CD4-positive, alpha-beta memory T cell (primary cell): ENCODE measurements around the gene ERP44. TPM values are rescaled to one million over a fixed set of nuclear protein-coding genes. Genes with fewer than 3 reads are reported as not detected.
"Not testable (repeated sequence)": the region's sequence is repeated elsewhere in the genome, so short reads cannot be mapped to it uniquely, and the experiment has no call there.

Experiments used
- CTCF ChIA-PET: fragments of 350-600 bp; sonication (Branson Sonifier 250); formaldehyde crosslinking; loops from one replicate; lab custom pipeline; 2021; ENCODE audit warnings: inconsistent platforms; ENCODE audit not compliant: partially characterized antibody; lab: Charles Lee
- POLR2A ChIA-PET: fragments of 350-600 bp; sonication (Branson Sonifier 250); formaldehyde crosslinking; loops from one replicate; lab custom pipeline; 2021; ENCODE audit not compliant: partially characterized antibody; lab: Charles Lee
- DNase-seq, 5 donors: peaks; one replicate each; pipeline versions ENCODE4 v3.0.0 to v3.0.0-alpha.2; 2020 to 2022; ENCODE audit warnings: mixed read lengths in 1 of 5
- H3K27ac ChIP-seq: one replicate; pipeline ENCODE4 v1.7.0; 2013; ENCODE audit warnings: low read depth, low read length
- H3K27me3 ChIP-seq: 2 replicates; pipeline ENCODE4 v1.7.0; 2013; ENCODE audit warnings: mild to moderate bottlenecking, low read length, moderate library complexity; ENCODE audit not compliant: insufficient read depth
- H3K36me3 ChIP-seq: 2 replicates; pipeline ENCODE4 v1.7.0; 2013; ENCODE audit warnings: mild to moderate bottlenecking, low read length, moderate library complexity; ENCODE audit not compliant: insufficient read depth
- H3K4me1 ChIP-seq: 2 replicates; pipeline ENCODE4 v1.7.0; 2013; ENCODE audit warnings: mild to moderate bottlenecking, low read length, moderate library complexity; ENCODE audit not compliant: insufficient read depth
- H3K4me3 ChIP-seq, 2 donors: one replicate each; pipeline ENCODE4 v1.7.0; 2013; ENCODE audit warnings: low read length in 2 of 2, mild to moderate bottlenecking in 1 of 2
- H3K9me3 ChIP-seq, 2 donors: one replicate each; pipeline ENCODE4 v1.7.0; 2013; ENCODE audit warnings: low read length in 2 of 2, control low read depth in 1 of 2; ENCODE audit not compliant: control insufficient read depth in 1 of 2
- H3K27ac Mint-ChIP-seq, 7 donors: one replicate each; pipeline ENCODE4 v1.8.0; 2020 to 2021; ENCODE audit warnings: mixed read lengths in 7 of 7, mild to moderate bottlenecking in 6 of 7, inconsistent platforms in 3 of 7, moderate library complexity in 3 of 7
- H3K27me3 Mint-ChIP-seq, 2 donors: one replicate each; pipeline ENCODE4 v1.8.0; 2020 to 2021; ENCODE audit warnings: mixed read lengths in 2 of 2
- H3K36me3 Mint-ChIP-seq, 2 donors: one replicate each; pipeline ENCODE4 v1.8.0; 2020 to 2021; ENCODE audit warnings: mixed read lengths in 2 of 2, inconsistent platforms in 1 of 2, mild to moderate bottlenecking in 1 of 2
- H3K4me1 Mint-ChIP-seq, 4 donors: one replicate each; pipeline ENCODE4 v1.8.0; 2020 to 2021; ENCODE audit warnings: mixed read lengths in 4 of 4, mild to moderate bottlenecking in 1 of 4
- H3K4me3 Mint-ChIP-seq, 8 donors: one replicate each; pipeline ENCODE4 v1.8.0; 2020 to 2021; ENCODE audit warnings: mixed read lengths in 8 of 8, mild to moderate bottlenecking in 7 of 8, moderate library complexity in 6 of 8, inconsistent platforms in 3 of 8
- H3K9me3 Mint-ChIP-seq, 8 donors: one replicate each; pipeline ENCODE4 v1.8.0; 2020 to 2021; ENCODE audit warnings: mixed read lengths in 8 of 8, mild to moderate bottlenecking in 5 of 8, inconsistent platforms in 3 of 8, moderate library complexity in 1 of 8
- intact Hi-C: fragments of 100-400 bp; cut with micrococcal nuclease; formaldehyde crosslinking; loops from one replicate; pipeline ENCODE4 v1.15.1; 2023
- polyA plus RNA-seq, 2 donors: library from polyadenylated mRNA; unstranded; fragments of 300-500 nt; fragmentation: Illumina TruSeq; gene quantifications; one replicate each; pipeline ENCODE4 v1.2.3, GENCODE V29; 2021
- total RNA-seq, 2 experiments: library from RNA; stranded (reverse); gene quantifications; one replicate each; pipeline ENCODE4 v1.2.3, GENCODE V29; 2021

ERP44 gene
- total and polyA plus RNA-seq, 4 experiments from 2014 or later: 16.5 to 44.7 (median 26.3) TPM

DNA sequence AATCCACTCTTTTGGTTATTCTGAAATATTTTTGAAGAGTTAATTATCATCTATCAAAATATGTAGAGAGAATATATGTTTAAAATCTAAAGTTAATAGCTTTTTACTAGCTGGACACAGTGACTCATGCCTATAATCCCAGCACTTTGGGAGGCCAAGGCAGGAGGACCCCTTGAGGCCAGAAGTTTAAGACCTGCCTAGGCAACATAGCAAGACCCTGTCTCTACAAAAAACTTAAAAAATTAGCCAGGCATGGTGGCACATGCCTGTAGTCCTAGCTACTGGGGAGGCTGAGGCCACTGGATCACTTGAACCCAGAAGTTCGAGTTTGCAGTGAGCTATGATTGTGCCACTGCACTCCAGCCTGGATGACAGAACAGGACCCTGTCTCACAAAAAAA lies 36.1 kb downstream of the ERP44 start:
- CTCF ChIA-PET: interaction anchor here (1.0 to 1.2 kb wide), 2 partner anchors 9 to 35 kb away, joined by 3 read pairs; no protein-coding TSS in a partner anchor
- H3K27me3 Mint-ChIP-seq, POLR2A ChIA-PET, H3K27ac ChIP-seq, H3K9me3 ChIP-seq, H3K4me1 ChIP-seq, intact Hi-C loops, H3K36me3 ChIP-seq, DNase-seq, H3K9me3 Mint-ChIP-seq, H3K4me3 Mint-ChIP-seq, H3K27me3 ChIP-seq, H3K27ac Mint-ChIP-seq, H3K4me3 ChIP-seq: not testable (repeated sequence)
- Mint-ChIP-seq H3K4me1 (peaks cover 16 to 23% (median 18%) of the 10 kb centered on the region in 4 donors), H3K36me3 (peaks cover 13 to 24% of the 10 kb centered on the region in 2 donors)

DNA sequence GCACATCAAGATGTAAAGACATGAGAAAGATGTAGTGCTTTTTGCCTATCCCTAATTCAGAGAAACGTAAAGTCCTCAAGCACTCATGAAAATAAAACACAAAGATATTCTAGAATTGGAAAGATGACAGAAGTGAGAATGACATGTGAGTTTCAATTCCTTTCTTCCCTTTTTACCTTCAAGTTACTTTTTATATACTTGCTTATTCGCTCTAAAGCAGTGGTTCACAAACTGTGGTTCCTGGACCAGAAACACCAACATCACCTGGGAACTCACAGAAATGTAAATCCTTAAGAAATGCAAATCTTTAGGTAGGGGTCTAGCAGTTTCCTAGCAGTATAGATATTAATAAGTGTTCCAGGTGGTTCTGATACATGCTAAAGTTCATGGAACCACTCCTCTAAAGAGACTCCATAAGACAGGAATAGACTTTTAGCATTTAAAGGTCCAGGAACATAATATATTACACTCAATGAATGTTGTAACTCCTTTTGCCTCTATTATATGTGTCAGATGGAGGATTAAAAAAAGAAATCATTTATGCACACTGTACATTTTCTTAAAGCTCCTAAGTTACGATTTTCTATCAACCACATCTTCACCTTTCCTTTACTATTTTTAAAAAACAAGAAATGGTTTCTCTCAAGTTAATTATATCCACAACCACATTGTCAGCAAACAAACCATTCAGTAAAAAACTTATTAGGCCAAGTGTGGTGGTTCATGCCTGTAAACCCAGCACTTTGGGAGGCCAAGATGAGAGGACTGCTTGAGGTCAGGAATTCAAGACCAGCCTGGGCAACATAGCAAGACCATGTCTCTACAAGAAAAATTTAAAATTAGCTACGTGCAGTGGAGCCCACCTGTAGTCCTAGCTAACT lies 39.9 kb downstream of the ERP44 start:
- no peaks in the 10 kb centered on the region for H3K9me3 ChIP-seq
- Mint-ChIP-seq H3K36me3 (peaks cover 19 to 40% of the 10 kb centered on the region in 2 donors), H3K9me3 (no peaks in the 10 kb centered on the region), H3K4me1 (peaks cover 5 to 15% (median 7%) of the 10 kb centered on the region in 4 donors), H3K4me3 (no peak overlapping the region), H3K27ac (peak overlapping the region in 1 of 7 donors; percentile 76), H3K27me3 (no peaks in the 10 kb centered on the region)
- no peak for DNase-seq
- CTCF ChIA-PET: interaction anchor here (1.0 kb wide), 1 partner anchor 28 kb away, joined by 3 read pairs; no protein-coding TSS in a partner anchor
- H3K27me3 ChIP-seq: no peaks in the 10 kb centered on the region
- no peaks in the 10 kb centered on the region for H3K4me1 ChIP-seq
- no peak overlapping the region for H3K4me3 ChIP-seq
- intact Hi-C loops: no loop called here
- H3K36me3 ChIP-seq: no peaks in the 10 kb centered on the region
- no peak overlapping the region for H3K27ac ChIP-seq
- POLR2A ChIA-PET: no interaction called here

DNA sequence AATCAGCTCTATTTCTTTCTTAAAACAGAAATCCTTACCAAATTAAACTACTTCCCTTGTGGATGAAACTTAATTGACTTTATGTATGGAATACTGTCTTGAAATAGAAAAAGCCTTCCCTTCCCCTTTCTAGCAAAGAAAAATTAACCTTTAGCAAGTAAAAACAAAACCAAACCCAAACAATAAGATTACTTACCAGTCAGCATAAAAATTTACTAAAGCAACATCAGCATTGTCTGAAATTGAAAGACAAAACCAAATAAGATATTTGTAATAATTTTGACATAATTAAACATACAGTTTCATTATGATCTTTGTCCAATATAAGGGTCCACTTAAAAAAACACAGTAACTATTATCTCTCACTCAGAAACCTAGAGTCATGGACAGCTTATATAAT lies 41.2 kb downstream of the ERP44 start:
- no peaks in the 10 kb centered on the region for H3K27me3 Mint-ChIP-seq
- CTCF ChIA-PET: no interaction called here

DNA sequence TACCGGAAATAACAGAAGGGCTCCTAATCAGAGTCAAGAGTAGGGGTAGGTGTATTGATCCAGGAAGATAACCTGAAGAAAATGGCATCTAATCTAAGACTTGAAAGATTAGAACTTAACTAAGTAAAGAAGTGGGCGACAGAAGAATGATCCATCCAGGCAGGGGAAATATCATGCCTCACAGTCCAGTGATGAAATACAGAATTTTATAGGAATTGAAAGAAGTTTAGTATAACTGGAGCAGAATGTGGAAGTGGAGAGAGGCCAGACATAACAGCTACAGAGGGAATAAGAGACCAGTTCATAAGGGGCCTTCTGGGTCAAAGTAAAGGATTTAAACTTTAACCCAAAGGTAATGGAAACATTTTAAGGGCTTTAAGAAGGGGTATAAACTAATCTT lies 42.2 kb downstream of the ERP44 start:
- H3K4me3 ChIP-seq: no peak overlapping the region
- CTCF ChIA-PET: no interaction called here
- no peaks in the 10 kb centered on the region for H3K9me3 ChIP-seq
- peaks cover 0 to 10% (median 5%) of the 10 kb centered on the region in 4 donors for H3K4me1 Mint-ChIP-seq
- peak overlapping the region in 1 of 7 donors; percentile 15 for H3K27ac Mint-ChIP-seq
- intact Hi-C loops: no loop called here
- H3K27me3 Mint-ChIP-seq: no peaks in the 10 kb centered on the region
- no peak overlapping the region for H3K4me3 Mint-ChIP-seq
- DNase-seq: no peak
- H3K36me3 Mint-ChIP-seq: peaks cover 24 to 50% of the 10 kb centered on the region in 2 donors
- H3K9me3 Mint-ChIP-seq: no peaks in the 10 kb centered on the region
- H3K27me3 ChIP-seq: no peaks in the 10 kb centered on the region
- H3K4me1 ChIP-seq: no peaks in the 10 kb centered on the region
- POLR2A ChIA-PET: no interaction called here
- no peak overlapping the region for H3K27ac ChIP-seq
- H3K36me3 ChIP-seq: no peaks in the 10 kb centered on the region

More for the DNA sequence above, 41.2 kb downstream of the ERP44 start:
- Histone ChIP-seq H3K9me3 (no peaks in the 10 kb centered on the region), H3K27me3 (no peaks in the 10 kb centered on the region), H3K4me1 (no peaks in the 10 kb centered on the region), H3K4me3 (no peak overlapping the region), H3K36me3 (no peaks in the 10 kb centered on the region), H3K27ac (no peak overlapping the region)
- intact Hi-C loops: no loop called here
- POLR2A ChIA-PET: no interaction called here
- Mint-ChIP-seq H3K36me3 (peaks cover 19 to 44% of the 10 kb centered on the region in 2 donors), H3K4me1 (peaks cover 0 to 10% (median 6%) of the 10 kb centered on the region in 4 donors), H3K4me3 (no peak overlapping the region), H3K9me3 (no peaks in the 10 kb centered on the region), H3K27ac (peak overlapping the region in 4 of 7 donors; percentile 17 to 86 (median 63))
- DNase-seq: no peak

DNA sequence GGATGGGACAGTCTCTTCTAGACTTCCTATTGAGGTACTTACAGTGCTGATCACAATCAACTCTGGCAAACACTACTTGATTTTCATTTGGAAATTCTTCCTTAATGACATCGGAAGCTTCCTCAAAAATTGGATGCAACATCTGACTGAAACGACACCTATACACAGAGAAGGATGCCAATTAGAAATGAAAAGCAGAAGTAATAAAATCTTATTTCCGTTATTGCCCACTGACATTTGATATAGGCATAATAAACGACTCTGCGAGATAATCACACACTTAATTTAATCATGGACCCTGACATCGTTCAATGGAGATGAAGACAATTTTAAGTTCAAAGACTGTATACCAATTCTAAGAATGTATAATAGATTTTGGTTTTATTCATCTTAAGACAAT lies 46.4 kb downstream of the ERP44 start:
- no peak for DNase-seq
- no peak overlapping the region for H3K4me3 ChIP-seq
- H3K4me1 ChIP-seq: no peaks in the 10 kb centered on the region
- intact Hi-C loops: no loop called here
- H3K36me3 ChIP-seq: peaks cover 8% of the 10 kb centered on the region
- ChIA-PET CTCF (no interaction called here), POLR2A (no interaction called here)
- H3K27me3 ChIP-seq: no peaks in the 10 kb centered on the region
- H3K27ac ChIP-seq: no peak overlapping the region
- Mint-ChIP-seq H3K36me3 (peaks cover 36 to 52% of the 10 kb centered on the region in 2 donors), H3K9me3 (peaks cover 0 to 1% (median 0%) of the 10 kb centered on the region in 8 donors), H3K4me1 (peaks cover 5 to 13% (median 11%) of the 10 kb centered on the region in 4 donors), H3K27me3 (no peaks in the 10 kb centered on the region), H3K27ac (peak overlapping the region in 1 of 7 donors; percentile 11), H3K4me3 (no peak overlapping the region)
- H3K9me3 ChIP-seq: no peaks in the 10 kb centered on the region

DNA sequence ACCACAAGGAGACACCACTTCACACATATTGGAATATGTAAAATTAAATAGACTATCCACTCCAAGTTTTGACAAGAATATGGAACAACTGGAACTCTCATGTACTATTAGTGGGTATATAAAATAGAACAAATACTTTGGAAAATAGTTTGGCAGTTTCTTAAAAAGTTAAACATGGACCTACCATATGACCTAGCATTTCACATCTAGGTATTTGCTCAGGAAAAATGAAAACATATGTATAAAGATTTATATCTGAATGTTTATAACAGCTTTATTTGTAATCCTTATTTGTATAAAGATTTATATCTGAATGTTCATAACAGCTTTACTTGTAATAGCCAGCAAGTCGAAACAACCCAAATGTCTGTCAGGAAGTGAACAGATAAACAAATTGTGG lies 49.2 kb downstream of the ERP44 start:
- no peak for DNase-seq
- H3K4me3 Mint-ChIP-seq: no peak overlapping the region
- intact Hi-C loops: no loop called here
- peaks cover 13% of the 10 kb centered on the region for H3K36me3 ChIP-seq
- H3K4me3 ChIP-seq: no peak overlapping the region
- no peak overlapping the region for H3K27ac ChIP-seq
- POLR2A ChIA-PET: no interaction called here
- no peaks in the 10 kb centered on the region for H3K27me3 ChIP-seq
- H3K4me1 ChIP-seq: no peaks in the 10 kb centered on the region
- H3K36me3 Mint-ChIP-seq: peaks cover 44 to 45% of the 10 kb centered on the region in 2 donors
- peaks cover 0 to 1% (median 0%) of the 10 kb centered on the region in 8 donors for H3K9me3 Mint-ChIP-seq
- no peaks in the 10 kb centered on the region for H3K27me3 Mint-ChIP-seq
- H3K27ac Mint-ChIP-seq: no peak overlapping the region
- H3K4me1 Mint-ChIP-seq: peaks cover 13 to 22% (median 16%) of the 10 kb centered on the region in 4 donors
- CTCF ChIA-PET: no interaction called here
- H3K9me3 ChIP-seq: no peaks in the 10 kb centered on the region

DNA sequence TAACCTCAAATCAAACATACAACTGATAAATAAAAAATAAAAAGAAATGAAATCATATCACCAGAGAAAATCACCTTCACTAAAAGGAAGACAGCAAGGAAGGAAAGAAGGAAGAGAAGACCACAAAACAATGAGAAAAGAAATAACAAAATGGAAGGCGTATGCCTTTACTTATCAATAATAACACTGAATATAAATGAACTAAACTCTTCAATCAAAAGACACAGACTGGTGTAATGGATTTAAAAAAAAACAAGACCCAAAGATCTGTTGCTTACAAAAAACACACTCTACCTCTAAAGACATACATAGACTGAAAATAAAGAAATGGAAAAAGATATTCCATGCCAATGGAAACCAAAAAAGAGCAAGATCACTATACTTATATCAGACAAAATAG lies 60.3 kb downstream of the ERP44 start:
- Mint-ChIP-seq H3K27me3 (no peaks in the 10 kb centered on the region), H3K36me3 (peaks cover 70 to 75% of the 10 kb centered on the region in 2 donors), H3K27ac (no peak overlapping the region), H3K4me1 (peaks cover 43 to 63% (median 53%) of the 10 kb centered on the region in 4 donors), H3K9me3 (peaks cover 0 to 24% (median 10%) of the 10 kb centered on the region in 8 donors), H3K4me3 (no peak overlapping the region)
- no peaks in the 10 kb centered on the region for H3K9me3 ChIP-seq
- no peak overlapping the region for H3K27ac ChIP-seq
- no peak for DNase-seq
- intact Hi-C loops: no loop called here
- no peaks in the 10 kb centered on the region for H3K36me3 ChIP-seq
- H3K4me3 ChIP-seq: no peak overlapping the region
- ChIA-PET POLR2A (no interaction called here), CTCF (interaction anchor here (0.5 kb wide), 1 partner anchor 171 kb away, joined by 3 read pairs; no protein-coding TSS in a partner anchor)
- no peaks in the 10 kb centered on the region for H3K27me3 ChIP-seq
- peaks cover 29% of the 10 kb centered on the region for H3K4me1 ChIP-seq
